ENCODE data around the gene OS9.

OS9 gene

GRCh38 chr12:57737467-57738460, 43.8 kb downstream of the OS9 start:
- peak; percentile 31 for DNase-seq

GRCh38 chr12:57738661-57739237, 44.8 kb downstream of the OS9 start, which contains the start of gene AGAP2:
TSS of gene AGAP2 (minus strand) at chr12:57738742. CDS start at chr12:57738246, 496 bp downstream.
- DNase-seq = peak; percentile 52

GRCh38 chr12:57739387-57739786, 45.5 kb downstream of the OS9 start:
- no peak for DNase-seq

- DNase-seq = no peak
Observed at GRCh38 chr12:57739914-57740538, 46.1 kb downstream of the OS9 start.

GRCh38 chr12:57740656-57741412, 46.9 kb downstream of the OS9 start:
- DNase-seq = peak; percentile 40

- no peak for DNase-seq
Observed at GRCh38 chr12:57741413-57741789, 47.5 kb downstream of the OS9 start.

GRCh38 chr12:57741844-57742738, 48.2 kb downstream of the OS9 start:
- no peak for DNase-seq

- DNase-seq = no peak
Observed at GRCh38 chr12:57743769-57744168, 49.8 kb downstream of the OS9 start.

- DNase-seq = peak; percentile 48
Observed at GRCh38 chr12:57744194-57744776, 50.4 kb downstream of the OS9 start.

- peak; percentile 97 for DNase-seq
Observed at GRCh38 chr12:57744777-57745484, 51.0 kb downstream of the OS9 start, which contains the start of gene TSPAN31. TSS of gene TSPAN31 (plus strand) at chr12:57745039. CDS start at chr12:57745155, 116 bp downstream.

- DNase-seq = no peak
Observed at GRCh38 chr12:57745485-57745881, 51.6 kb downstream of the OS9 start.

- DNase-seq = no peak
Observed at GRCh38 chr12:57746025-57746424, 52.1 kb downstream of the OS9 start.

GRCh38 chr12:57749061-57749460, 55.1 kb downstream of the OS9 start:
- no peak for DNase-seq

GRCh38 chr12:57750561-57751431, 56.9 kb downstream of the OS9 start:
- DNase-seq = no peak

- no peak for DNase-seq
Observed at GRCh38 chr12:57751432-57751787, 57.5 kb downstream of the OS9 start.

- DNase-seq = peak; percentile 100
Observed at GRCh38 chr12:57751788-57752667, 58.1 kb downstream of the OS9 start, which contains the start of gene CDK4. TSS of gene CDK4 (minus strand) at chr12:57752310. CDS start at chr12:57751717, 593 bp downstream.

GRCh38 chr12:57752668-57753000, 58.7 kb downstream of the OS9 start:
- no peak for DNase-seq

GRCh38 chr12:57753756-57754337, 59.9 kb downstream of the OS9 start:
- no peak for DNase-seq

All from NCI-H146 (cell line).